NCI-H82 treated with DMSO at 0.1 percent for 48 hours (cell line): ENCODE data around the gene ZDHHC11.
"Not testable (repeated sequence)": the region's sequence is repeated elsewhere in the genome, so short reads cannot be mapped to it uniquely, and the experiment has no call there.

Source experiments
- DNase-seq: peaks from one replicate; lab custom pipeline; 2025; ENCODE audit not compliant: unreplicated experiment; lab: John Stamatoyannopoulos, UW

ZDHHC11 gene

DNA sequence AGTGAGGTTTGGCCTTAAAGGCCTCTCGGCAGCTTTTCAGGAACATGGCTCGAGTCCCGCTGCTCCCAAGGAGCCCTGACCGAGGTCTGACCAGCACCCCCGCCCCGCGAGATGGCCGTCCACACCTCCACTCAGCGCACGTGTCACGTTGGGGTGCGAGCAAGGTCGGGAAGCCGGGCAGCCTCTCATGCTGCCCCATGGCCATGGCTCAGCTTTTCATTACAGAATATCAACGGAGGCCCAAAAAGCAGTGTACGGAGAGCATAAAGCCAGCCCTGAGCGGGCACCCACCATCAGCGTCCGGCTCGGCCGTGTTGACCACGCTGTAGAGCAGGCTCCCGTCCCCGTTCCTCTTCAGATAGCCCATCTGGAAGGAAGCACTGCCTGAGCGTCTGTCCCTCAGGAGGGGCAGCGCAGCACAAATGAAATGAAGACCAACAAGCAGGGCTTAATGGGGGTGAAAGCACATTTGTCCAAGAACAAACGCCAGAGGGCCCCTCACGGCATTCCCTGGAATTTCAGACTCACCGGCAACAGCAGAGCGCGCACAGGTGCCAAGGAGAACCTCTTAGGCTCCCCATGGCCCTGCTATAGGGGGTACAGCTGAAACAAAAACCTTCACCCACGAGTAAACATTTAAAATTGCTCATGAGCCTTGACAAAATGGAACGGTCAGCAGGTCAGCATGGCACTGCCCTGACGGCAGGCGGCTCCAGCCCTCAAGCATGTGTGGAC, 30.2 kb upstream of the ZDHHC11 start:
- DNase-seq = no peak

- DNase-seq = not testable (repeated sequence)
These were observed 27.9 kb upstream of the ZDHHC11 start for GRCh38 chr5:878677-879076.

DNA sequence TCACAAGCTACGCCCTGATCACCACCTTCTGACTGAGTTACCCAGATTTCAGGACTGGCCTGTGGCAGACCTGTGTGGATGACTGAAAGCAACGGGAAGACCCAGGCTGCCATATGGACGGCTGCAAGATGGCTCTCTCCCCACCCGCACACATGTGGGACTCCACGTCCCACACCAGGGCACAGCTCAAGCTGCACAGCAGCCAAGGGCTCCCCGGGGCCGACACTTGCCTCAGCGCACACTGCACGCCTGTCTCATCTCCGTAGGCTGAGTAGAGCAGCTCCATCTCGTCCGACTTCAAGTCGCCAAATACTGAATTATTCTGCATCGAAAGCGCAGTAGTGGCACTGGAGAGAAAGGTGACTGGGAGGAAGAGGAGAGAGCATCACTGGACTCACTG, 27.3 kb upstream of the ZDHHC11 start:
- no peak for DNase-seq

- DNase-seq = no peak
These were observed 25.9 kb upstream of the ZDHHC11 start for GRCh38 chr5:876398-877365.

- no peak for DNase-seq
These were observed 25.1 kb upstream of the ZDHHC11 start for GRCh38 chr5:875931-876330.

- DNase-seq = no peak
These were observed 22.5 kb upstream of the ZDHHC11 start for GRCh38 chr5:873328-873727.

DNA sequence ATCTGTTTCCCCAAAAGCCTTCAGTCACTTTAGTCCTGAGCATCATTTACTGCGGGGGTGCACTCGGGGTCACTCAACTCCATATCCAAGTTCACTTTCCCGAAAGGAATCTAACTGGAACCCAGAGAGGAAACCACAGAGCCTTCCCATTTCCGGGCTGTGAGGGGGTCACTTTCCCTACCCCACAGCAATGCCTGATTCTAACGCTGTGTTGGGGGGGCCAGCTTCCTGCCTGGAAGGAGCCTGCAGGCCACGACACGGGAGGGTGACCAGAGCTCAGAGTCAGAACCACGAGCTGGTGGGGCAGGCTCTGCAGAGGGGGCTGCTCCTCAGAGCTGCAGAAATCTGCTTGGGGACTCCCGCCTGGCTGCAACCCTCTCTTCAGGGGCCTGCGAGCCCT, 21.5 kb upstream of the ZDHHC11 start:
- no peak for DNase-seq

- DNase-seq = no peak
These were observed 21.0 kb upstream of the ZDHHC11 start for GRCh38 chr5:871596-872298.

GRCh38 chr5:870956-871355, 20.2 kb upstream of the ZDHHC11 start:
- no peak for DNase-seq

- no peak for DNase-seq
These were observed 17.8 kb upstream of the ZDHHC11 start for GRCh38 chr5:868428-869135.

- DNase-seq = no peak
These were observed 16.6 kb upstream of the ZDHHC11 start for GRCh38 chr5:867300-867870.

DNA sequence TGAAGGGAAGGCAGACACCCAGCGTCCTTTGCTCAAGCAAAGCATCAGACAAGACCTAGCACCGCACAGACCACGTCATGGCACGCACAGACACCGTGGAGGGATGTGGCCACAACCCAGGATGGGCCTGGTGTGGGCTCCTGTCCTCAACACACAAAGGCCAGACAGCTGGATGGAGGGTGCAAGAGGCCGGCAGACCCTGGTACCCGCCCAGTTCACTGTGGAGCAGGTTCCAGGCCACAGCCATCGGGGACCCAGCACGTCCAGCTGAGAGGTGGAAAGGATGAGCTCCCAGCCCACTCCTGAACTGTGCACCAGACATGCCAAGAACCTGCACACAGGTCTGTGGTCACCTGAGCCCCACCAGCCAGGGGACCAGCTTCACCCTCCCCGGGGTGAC, 15.0 kb upstream of the ZDHHC11 start:
- no peak for DNase-seq

DNA sequence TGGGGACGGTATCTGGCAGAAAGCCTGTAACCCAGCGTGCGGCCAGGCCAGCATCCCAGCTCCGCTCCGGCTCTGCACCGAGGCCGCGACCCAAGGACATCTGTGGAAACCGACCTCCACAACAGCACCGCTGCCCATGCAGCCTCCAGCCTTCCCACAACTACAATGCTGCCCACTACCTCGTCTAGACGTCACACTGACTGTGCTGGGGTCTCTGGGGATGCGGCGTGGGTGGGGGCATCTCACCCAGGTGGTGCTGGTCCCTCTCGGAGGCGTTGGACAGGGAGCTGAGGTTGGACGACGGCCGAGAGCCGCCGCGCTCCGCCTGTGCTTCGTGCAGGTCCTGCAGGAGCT, 14.4 kb upstream of the ZDHHC11 start:
- no peak for DNase-seq

GRCh38 chr5:864492-865167, 13.8 kb upstream of the ZDHHC11 start:
- no peak for DNase-seq

GRCh38 chr5:863244-863805, 12.5 kb upstream of the ZDHHC11 start:
- DNase-seq = no peak

- DNase-seq = no peak
These were observed 11.8 kb upstream of the ZDHHC11 start for GRCh38 chr5:862367-863243.

DNA sequence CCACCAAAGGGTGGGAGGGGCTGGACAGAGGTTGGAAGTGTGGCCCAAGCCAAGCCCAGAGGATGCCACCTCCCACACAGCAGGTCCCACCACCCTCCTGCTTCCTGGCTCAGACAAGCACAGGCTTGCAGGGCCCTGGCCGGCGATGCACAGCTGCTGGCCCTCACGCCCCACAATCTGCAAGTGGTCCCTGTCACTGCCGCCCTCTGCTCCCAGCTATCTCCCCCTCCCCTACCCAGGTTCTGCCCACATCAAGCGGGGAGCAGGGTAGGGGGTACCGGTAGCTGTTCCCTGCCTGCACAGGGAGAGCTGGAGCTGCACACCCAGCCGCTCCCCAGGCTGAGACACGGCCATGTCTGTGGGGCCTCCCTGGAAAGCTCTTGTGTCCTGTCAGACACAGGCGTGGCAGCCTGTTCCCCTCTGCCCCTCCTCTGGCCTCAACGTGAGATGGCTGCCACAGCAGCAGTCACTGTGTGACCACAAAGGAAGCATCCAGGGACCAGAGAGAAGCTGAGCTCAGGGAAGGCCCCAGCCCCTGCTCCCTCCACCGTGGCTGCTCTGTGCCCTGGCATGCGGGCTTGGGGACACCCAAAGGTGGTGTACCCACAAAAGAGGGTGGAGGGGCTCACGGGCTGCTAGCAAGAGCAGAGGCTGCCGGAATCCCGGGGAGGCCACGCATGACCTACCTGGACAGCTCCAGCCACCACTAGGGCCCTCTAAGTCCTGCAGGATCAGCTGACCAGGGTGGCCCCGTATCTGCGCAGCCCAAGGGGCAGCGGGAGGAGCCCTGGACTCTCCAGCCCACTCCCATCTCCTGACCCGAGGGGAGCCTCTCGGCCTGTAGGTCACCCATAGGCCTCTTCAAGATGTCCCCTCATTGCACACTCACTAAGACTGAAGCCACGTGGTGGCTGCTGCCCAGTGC, 10.9 kb upstream of the ZDHHC11 start:
- no peak for DNase-seq
